ENCODE measurements around the gene HIRA.

DNA sequence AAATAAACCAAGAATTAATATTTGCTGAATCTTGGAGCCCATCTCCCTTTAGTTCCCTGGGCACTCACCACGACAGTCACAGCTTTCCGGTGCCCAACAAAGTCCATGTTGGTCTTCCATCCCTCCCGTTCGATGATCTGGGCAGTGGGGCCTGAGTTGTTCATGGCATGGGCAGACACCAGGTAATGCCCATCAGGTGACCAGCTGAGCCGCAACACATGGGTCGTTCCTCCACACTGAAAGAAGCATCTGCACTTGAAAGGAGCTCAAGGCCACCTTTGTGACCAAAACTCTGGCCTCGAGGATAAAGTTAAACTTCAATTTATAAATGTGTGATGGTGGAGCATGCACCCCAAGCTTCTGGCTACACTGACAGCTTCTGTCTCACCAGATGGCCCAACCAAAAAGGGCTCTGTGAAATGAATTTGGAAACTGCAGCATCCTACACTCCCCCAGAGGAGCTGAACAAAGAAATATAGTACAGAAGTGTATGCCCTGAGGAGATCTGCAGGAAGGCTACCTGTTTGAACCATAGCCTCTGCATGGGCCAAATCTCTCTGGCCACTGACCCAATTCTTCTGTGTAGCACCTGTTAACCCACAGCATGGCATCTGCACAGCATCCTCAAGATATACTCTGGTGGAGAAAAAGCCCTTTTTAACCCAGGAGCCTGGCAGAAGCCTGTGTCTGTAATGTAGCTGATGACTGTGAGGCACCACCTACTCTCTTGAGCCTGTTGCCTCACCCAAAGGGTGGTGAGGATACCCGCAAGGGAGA is 37.1 kb downstream of the HIRA start:
- TF ChIP-seq CTCF (IDR thresholded peaks at IDR 0.05; ENCODE audit: low read depth, low read length, poor library complexity, severe bottlenecking): no peak
- TF ChIP-seq EZH2phosphoT487 (IDR thresholded peaks at IDR 0.05; ENCODE audit: borderline replicate concordance, low read length): no peak

Data from DOHH2 (cell line).